Choroid plexus epithelial cell (primary cell): ENCODE results near the gene RASAL3.

ENCODE experiments used
- DNase-seq: peaks from one replicate; pipeline ENCODE4 v3.0.0-alpha.2; 2010; ENCODE audit warnings: low read depth
- H3K4me3 ChIP-seq: 2 replicates; pipeline ENCODE4 v1.5.1; 2011; ENCODE audit warnings: low read depth, mild to moderate bottlenecking, control low read depth, low read length, moderate library complexity
- CTCF ChIP-seq: conservative IDR thresholded peaks from 2 replicates; pipeline ENCODE4 v1.5.1; 2011; ENCODE audit warnings: low read depth, mild to moderate bottlenecking, control low read depth, inconsistent platforms, low read length, moderate library complexity

RASAL3 gene

GRCh38 chr19:15464394-15465385, at the start of gene RASAL3:
Gene RASAL3 (minus strand): TSS chr19:15464544. CDS start chr19:15464358, 186 bp downstream.
- H3K4me3 ChIP-seq = no peak within 1 kb of the TSS
- no peak for DNase-seq
- TF ChIP-seq CTCF = no peak

GRCh38 chr19:15511671-15512424, 47.5 kb upstream of the RASAL3 start:
- no peak overlapping the region for H3K4me3 ChIP-seq
- DNase-seq = no peak
- no peak for TF ChIP-seq CTCF

GRCh38 chr19:15508035-15508710, 43.8 kb upstream of the RASAL3 start, which contains the start of gene CYP4F22:
Gene CYP4F22 (plus strand): TSS chr19:15508525. CDS start chr19:15525337, 16,812 bp downstream.
- no peak for TF ChIP-seq CTCF
- DNase-seq = no peak
- no peak within 1 kb of the TSS for H3K4me3 ChIP-seq

- TF ChIP-seq CTCF = no peak
- DNase-seq = no peak
- H3K4me3 ChIP-seq = no peak overlapping the region
Observed at GRCh38 chr19:15507068-15508034, 43.0 kb upstream of the RASAL3 start.

GRCh38 chr19:15506074-15506571, 41.8 kb upstream of the RASAL3 start:
- DNase-seq = no peak
- no peak for TF ChIP-seq CTCF

More at GRCh38 chr19:15506074-15506571, 41.8 kb upstream of the RASAL3 start:
- H3K4me3 ChIP-seq = no peak overlapping the region
